H1 (cell line): ENCODE results near the gene ADAT3.

Experiments used
- ASH2L ChIP-seq: fragments of 200-600, 300-600 bp; sonication (generic); IDR thresholded peaks from one replicate; pipeline ENCODE4 v1.7.1; 2017; ENCODE audit warnings: low read length
- FOSL1 ChIP-seq: IDR thresholded peaks from 2 replicates; pipeline ENCODE4 v1.6.1; 2011; ENCODE audit warnings: mild to moderate bottlenecking, low read depth, low read length, moderate library complexity; ENCODE audit not compliant: insufficient read depth
- RNF2 ChIP-seq: fragments of 200-900, 300-1000 bp; sonication (generic); IDR thresholded peaks from 2 replicates; pipeline ENCODE4 v1.7.1; 2016; ENCODE audit warnings: borderline replicate concordance, low read depth, mild to moderate bottlenecking, antibody characterized with exemption, low read length; ENCODE audit not compliant: poor library complexity, severe bottlenecking; ENCODE audit errors: missing control alignments
- TAF1 ChIP-seq: IDR thresholded peaks from 2 replicates; pipeline ENCODE4 v1.6.1; 2011; ENCODE audit warnings: mild to moderate bottlenecking, low read depth, low read length
- YY1 ChIP-seq: IDR thresholded peaks from 2 replicates; pipeline ENCODE4 v1.6.1; 2011; ENCODE audit warnings: low read depth, mild to moderate bottlenecking, low read length
- TF ChIP-seq, protein P1 (sequence below), 3 experiments: IDR thresholded peaks; 1 replicate in 2 of 3; 2 replicates in 1 of 3; pipeline versions ENCODE4 v1.5.1 to v1.6.1; 2011; ENCODE audit warnings: low read length in 3 of 3, mild to moderate bottlenecking in 3 of 3, inconsistent platforms in 2 of 3, low read depth in 1 of 3, moderate library complexity in 1 of 3; ENCODE audit not compliant: insufficient read depth in 1 of 3; ENCODE audit errors: control extremely low read depth in 1 of 3
- TF ChIP-seq, protein P2 (sequence below): fragments of 300-600 bp; sonication (generic); IDR thresholded peaks from 2 replicates; pipeline ENCODE4 v1.7.1; 2012; ENCODE audit warnings: low read length, moderate library complexity, mild to moderate bottlenecking, inconsistent platforms; ENCODE audit not compliant: insufficient replicate concordance
- TF ChIP-seq, protein P3 (sequence below): IDR thresholded peaks from 2 replicates; pipeline ENCODE4 v1.6.1; 2011; ENCODE audit warnings: low read length, improper control_type of control experiment
- TF ChIP-seq, protein P4 (sequence below): IDR thresholded peaks from 2 replicates; pipeline ENCODE4 v1.6.1; 2012; ENCODE audit warnings: low read length, inconsistent platforms

DNA sequence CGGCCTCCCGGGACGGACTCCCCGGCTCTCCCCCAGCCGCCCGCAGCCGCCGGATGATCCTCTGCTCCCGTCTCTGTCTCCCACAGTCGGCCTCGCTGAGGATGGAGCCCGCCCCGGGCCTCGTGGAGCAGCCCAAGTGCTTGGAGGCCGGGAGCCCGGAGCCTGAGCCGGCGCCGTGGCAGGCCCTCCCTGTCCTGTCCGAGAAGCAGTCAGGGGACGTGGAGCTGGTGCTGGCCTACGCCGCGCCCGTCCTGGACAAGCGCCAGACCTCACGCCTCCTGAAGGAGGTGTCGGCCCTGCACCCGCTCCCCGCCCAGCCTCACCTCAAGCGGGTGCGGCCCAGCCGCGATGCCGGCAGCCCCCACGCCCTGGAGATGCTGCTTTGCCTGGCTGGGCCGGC is 6.8 kb downstream of the ADAT3 start:
- TF ChIP-seq, protein P1, sequence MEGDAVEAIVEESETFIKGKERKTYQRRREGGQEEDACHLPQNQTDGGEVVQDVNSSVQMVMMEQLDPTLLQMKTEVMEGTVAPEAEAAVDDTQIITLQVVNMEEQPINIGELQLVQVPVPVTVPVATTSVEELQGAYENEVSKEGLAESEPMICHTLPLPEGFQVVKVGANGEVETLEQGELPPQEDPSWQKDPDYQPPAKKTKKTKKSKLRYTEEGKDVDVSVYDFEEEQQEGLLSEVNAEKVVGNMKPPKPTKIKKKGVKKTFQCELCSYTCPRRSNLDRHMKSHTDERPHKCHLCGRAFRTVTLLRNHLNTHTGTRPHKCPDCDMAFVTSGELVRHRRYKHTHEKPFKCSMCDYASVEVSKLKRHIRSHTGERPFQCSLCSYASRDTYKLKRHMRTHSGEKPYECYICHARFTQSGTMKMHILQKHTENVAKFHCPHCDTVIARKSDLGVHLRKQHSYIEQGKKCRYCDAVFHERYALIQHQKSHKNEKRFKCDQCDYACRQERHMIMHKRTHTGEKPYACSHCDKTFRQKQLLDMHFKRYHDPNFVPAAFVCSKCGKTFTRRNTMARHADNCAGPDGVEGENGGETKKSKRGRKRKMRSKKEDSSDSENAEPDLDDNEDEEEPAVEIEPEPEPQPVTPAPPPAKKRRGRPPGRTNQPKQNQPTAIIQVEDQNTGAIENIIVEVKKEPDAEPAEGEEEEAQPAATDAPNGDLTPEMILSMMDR (IDR thresholded peaks at IDR 0.05; ENCODE audit: control extremely low read depth in 1 of 3, insufficient read depth in 1 of 3, low read depth in 1 of 3, low read length in 3 of 3) = no peak
- no peak for TF ChIP-seq ASH2L
- TF ChIP-seq, protein P2, sequence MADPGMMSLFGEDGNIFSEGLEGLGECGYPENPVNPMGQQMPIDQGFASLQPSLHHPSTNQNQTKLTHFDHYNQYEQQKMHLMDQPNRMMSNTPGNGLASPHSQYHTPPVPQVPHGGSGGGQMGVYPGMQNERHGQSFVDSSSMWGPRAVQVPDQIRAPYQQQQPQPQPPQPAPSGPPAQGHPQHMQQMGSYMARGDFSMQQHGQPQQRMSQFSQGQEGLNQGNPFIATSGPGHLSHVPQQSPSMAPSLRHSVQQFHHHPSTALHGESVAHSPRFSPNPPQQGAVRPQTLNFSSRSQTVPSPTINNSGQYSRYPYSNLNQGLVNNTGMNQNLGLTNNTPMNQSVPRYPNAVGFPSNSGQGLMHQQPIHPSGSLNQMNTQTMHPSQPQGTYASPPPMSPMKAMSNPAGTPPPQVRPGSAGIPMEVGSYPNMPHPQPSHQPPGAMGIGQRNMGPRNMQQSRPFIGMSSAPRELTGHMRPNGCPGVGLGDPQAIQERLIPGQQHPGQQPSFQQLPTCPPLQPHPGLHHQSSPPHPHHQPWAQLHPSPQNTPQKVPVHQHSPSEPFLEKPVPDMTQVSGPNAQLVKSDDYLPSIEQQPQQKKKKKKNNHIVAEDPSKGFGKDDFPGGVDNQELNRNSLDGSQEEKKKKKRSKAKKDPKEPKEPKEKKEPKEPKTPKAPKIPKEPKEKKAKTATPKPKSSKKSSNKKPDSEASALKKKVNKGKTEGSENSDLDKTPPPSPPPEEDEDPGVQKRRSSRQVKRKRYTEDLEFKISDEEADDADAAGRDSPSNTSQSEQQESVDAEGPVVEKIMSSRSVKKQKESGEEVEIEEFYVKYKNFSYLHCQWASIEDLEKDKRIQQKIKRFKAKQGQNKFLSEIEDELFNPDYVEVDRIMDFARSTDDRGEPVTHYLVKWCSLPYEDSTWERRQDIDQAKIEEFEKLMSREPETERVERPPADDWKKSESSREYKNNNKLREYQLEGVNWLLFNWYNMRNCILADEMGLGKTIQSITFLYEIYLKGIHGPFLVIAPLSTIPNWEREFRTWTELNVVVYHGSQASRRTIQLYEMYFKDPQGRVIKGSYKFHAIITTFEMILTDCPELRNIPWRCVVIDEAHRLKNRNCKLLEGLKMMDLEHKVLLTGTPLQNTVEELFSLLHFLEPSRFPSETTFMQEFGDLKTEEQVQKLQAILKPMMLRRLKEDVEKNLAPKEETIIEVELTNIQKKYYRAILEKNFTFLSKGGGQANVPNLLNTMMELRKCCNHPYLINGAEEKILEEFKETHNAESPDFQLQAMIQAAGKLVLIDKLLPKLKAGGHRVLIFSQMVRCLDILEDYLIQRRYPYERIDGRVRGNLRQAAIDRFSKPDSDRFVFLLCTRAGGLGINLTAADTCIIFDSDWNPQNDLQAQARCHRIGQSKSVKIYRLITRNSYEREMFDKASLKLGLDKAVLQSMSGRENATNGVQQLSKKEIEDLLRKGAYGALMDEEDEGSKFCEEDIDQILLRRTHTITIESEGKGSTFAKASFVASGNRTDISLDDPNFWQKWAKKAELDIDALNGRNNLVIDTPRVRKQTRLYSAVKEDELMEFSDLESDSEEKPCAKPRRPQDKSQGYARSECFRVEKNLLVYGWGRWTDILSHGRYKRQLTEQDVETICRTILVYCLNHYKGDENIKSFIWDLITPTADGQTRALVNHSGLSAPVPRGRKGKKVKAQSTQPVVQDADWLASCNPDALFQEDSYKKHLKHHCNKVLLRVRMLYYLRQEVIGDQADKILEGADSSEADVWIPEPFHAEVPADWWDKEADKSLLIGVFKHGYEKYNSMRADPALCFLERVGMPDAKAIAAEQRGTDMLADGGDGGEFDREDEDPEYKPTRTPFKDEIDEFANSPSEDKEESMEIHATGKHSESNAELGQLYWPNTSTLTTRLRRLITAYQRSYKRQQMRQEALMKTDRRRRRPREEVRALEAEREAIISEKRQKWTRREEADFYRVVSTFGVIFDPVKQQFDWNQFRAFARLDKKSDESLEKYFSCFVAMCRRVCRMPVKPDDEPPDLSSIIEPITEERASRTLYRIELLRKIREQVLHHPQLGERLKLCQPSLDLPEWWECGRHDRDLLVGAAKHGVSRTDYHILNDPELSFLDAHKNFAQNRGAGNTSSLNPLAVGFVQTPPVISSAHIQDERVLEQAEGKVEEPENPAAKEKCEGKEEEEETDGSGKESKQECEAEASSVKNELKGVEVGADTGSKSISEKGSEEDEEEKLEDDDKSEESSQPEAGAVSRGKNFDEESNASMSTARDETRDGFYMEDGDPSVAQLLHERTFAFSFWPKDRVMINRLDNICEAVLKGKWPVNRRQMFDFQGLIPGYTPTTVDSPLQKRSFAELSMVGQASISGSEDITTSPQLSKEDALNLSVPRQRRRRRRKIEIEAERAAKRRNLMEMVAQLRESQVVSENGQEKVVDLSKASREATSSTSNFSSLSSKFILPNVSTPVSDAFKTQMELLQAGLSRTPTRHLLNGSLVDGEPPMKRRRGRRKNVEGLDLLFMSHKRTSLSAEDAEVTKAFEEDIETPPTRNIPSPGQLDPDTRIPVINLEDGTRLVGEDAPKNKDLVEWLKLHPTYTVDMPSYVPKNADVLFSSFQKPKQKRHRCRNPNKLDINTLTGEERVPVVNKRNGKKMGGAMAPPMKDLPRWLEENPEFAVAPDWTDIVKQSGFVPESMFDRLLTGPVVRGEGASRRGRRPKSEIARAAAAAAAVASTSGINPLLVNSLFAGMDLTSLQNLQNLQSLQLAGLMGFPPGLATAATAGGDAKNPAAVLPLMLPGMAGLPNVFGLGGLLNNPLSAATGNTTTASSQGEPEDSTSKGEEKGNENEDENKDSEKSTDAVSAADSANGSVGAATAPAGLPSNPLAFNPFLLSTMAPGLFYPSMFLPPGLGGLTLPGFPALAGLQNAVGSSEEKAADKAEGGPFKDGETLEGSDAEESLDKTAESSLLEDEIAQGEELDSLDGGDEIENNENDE = no peak
- TF ChIP-seq TAF1 = no peak
- TF ChIP-seq, protein P3, sequence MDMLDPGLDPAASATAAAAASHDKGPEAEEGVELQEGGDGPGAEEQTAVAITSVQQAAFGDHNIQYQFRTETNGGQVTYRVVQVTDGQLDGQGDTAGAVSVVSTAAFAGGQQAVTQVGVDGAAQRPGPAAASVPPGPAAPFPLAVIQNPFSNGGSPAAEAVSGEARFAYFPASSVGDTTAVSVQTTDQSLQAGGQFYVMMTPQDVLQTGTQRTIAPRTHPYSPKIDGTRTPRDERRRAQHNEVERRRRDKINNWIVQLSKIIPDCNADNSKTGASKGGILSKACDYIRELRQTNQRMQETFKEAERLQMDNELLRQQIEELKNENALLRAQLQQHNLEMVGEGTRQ = no peak
- TF ChIP-seq YY1 = no peak
- TF ChIP-seq FOSL1 = no peak
- no peak for TF ChIP-seq RNF2
- TF ChIP-seq, protein P4, sequence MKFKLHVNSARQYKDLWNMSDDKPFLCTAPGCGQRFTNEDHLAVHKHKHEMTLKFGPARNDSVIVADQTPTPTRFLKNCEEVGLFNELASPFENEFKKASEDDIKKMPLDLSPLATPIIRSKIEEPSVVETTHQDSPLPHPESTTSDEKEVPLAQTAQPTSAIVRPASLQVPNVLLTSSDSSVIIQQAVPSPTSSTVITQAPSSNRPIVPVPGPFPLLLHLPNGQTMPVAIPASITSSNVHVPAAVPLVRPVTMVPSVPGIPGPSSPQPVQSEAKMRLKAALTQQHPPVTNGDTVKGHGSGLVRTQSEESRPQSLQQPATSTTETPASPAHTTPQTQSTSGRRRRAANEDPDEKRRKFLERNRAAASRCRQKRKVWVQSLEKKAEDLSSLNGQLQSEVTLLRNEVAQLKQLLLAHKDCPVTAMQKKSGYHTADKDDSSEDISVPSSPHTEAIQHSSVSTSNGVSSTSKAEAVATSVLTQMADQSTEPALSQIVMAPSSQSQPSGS = no peak
